HepG2 (cell line): ENCODE data around the gene ZNF146. TPM values are rescaled to one million over a fixed set of nuclear protein-coding genes. Genes with fewer than 3 reads are reported as not detected.
"Not testable (repeated sequence)": the region's sequence is repeated elsewhere in the genome, so short reads cannot be mapped to it uniquely, and the experiment has no call there.

Source experiments
- ATAC-seq: fragments of 200-7000 bp; cut with Tn5 transposase; 3 replicates; pipeline ENCODE4 v1.9.1; 2020; ENCODE audit warnings: mild to moderate bottlenecking, moderate library complexity
- BruUV-seq: library from RNA; stranded (reverse); fragments of 400-500 nt; replicated peaks from 2 replicates; lab custom pipeline; 2021; lab: Mats Ljungman, UMichigan
- CTCF ChIA-PET: fragments of 300-600 bp; formaldehyde crosslinking; extraction: SDS; loops from one replicate; lab custom pipeline; 2021; ENCODE audit warnings: low total read pairs, inconsistent platforms, low intra/inter-chr PET ratio; lab: Yijun Ruan, JAX
- POLR2A ChIA-PET: fragments of 350-600 bp; sonication (Branson Sonifier 250); formaldehyde crosslinking; loops from one replicate; lab custom pipeline; 2020; ENCODE audit warnings: antibody characterized with exemption, inconsistent platforms; lab: Yijun Ruan, JAX
- DNase-seq: peaks from one replicate; pipeline ENCODE4 v3.0.0-alpha.2; 2015; ENCODE audit warnings: low spot score
- FAIRE-seq: peaks from 3 replicates; lab custom pipeline; 2011; peaks lifted over from hg19 to GRCh38; lab: Jason Lieb, UNC
- H2AFZ ChIP-seq: one replicate; pipeline ENCODE4 v1.6.1; 2011; ENCODE audit warnings: low read length, inconsistent platforms
- H3K27ac ChIP-seq: fragments of 300-600 bp; 3 replicates; pipeline ENCODE4 v1.8.0; 2011; ENCODE audit warnings: mixed run types, mild to moderate bottlenecking, mixed read lengths, low read length, inconsistent platforms; ENCODE audit not compliant: insufficient read depth; ENCODE audit errors: extremely low read length
- H3K27me3 ChIP-seq, 2 experiments: fragments of 200-600 bp in 1 of 2; 2 replicates in 1 of 2; 3 replicates in 1 of 2; pipeline versions ENCODE4 v1.6.0 to v1.8.0; 2011; ENCODE audit warnings: low read length in 2 of 2, mild to moderate bottlenecking in 2 of 2, moderate library complexity in 2 of 2, inconsistent platforms in 1 of 2; ENCODE audit not compliant: insufficient read depth in 2 of 2, control insufficient read depth in 1 of 2
- H3K36me3 ChIP-seq, 2 experiments: fragments of 200-600 bp in 1 of 2; replicated peaks in 1 of 2; 2 replicates in 1 of 2; 3 replicates in 1 of 2; pipeline versions ENCODE4 v1.5.1 to v1.8.0; 2011; ENCODE audit warnings: low read length in 2 of 2, inconsistent platforms in 1 of 2; ENCODE audit not compliant: insufficient read depth in 2 of 2, control insufficient read depth in 1 of 2
- H3K4me1 ChIP-seq: 2 replicates; pipeline ENCODE4 v1.5.1; 2012; ENCODE audit warnings: low read length, inconsistent platforms; ENCODE audit not compliant: insufficient read depth
- H3K4me2 ChIP-seq: 2 replicates; pipeline ENCODE4 v1.6.0; 2011; ENCODE audit warnings: low read depth, low read length, inconsistent platforms
- H3K4me3 ChIP-seq, 3 experiments: fragments of 200-600 bp in 1 of 3; sonication (generic), shearing (Covaris generic) in 1 of 3; replicated peaks in 1 of 3; 2 replicates each; pipeline ENCODE4 v1.5.1; 2011 to 2016; ENCODE audit warnings: low read length in 3 of 3, inconsistent platforms in 2 of 3, low read depth in 2 of 3, mild to moderate bottlenecking in 2 of 3, control low read depth in 1 of 3, mixed read lengths in 1 of 3; ENCODE audit not compliant: insufficient read depth in 1 of 3
- H3K79me2 ChIP-seq: one replicate; pipeline ENCODE4 v1.6.1; 2011; ENCODE audit warnings: low read length, inconsistent platforms; ENCODE audit not compliant: insufficient read depth
- H3K9ac ChIP-seq: 2 replicates; pipeline ENCODE4 v1.6.0; 2011; ENCODE audit warnings: mild to moderate bottlenecking, low read depth, low read length, inconsistent platforms; ENCODE audit not compliant: insufficient read depth
- H3K9me3 ChIP-seq: 2 replicates; pipeline ENCODE4 v1.5.1; 2012; ENCODE audit warnings: mild to moderate bottlenecking, low read length
- H4K20me1 ChIP-seq: 2 replicates; pipeline ENCODE4 v1.6.0; 2011; ENCODE audit warnings: inconsistent platforms, mild to moderate bottlenecking, low read length, moderate library complexity; ENCODE audit not compliant: insufficient read depth
- WGBS: methylation state at CpG from one replicate; pipeline ENCODE4 v1.1.6; 2017; ENCODE audit warnings: low lambda C conversion rate; 5-methylcytosine and 5-hydroxymethylcytosine counted together
- in situ Hi-C: cut with HindIII; loops from 2 replicates; pipeline ENCODE4 v1.10.0; 2017; ENCODE audit warnings: low pct_unique_long_range_greater_than_20kb; ENCODE audit not compliant: extremely low pct_ligation_motif_present
- intact Hi-C: fragments of 100-400 bp; cut with micrococcal nuclease; formaldehyde crosslinking; loops from one replicate; pipeline ENCODE4 v1.10.0; 2022; ENCODE audit not compliant: unreplicated experiment
- polyA plus RNA-seq, 8 experiments: library from polyadenylated mRNA; depleted of rRNA in 3 of 8; stranded (reverse) in 7 of 8; unstranded in 1 of 8; fragments of >200 nt; fragmentation: Illumina TruSeq in 4 of 8; extraction: Trizol in 4 of 8; gene quantifications; 2 replicates each; pipeline versions ENCODE4 v1.2.1 to v1.2.3, GENCODE V29; 2011 to 2016; ENCODE audit warnings: low read depth in 4 of 8, missing spikeins in 1 of 8, mixed read lengths in 1 of 8; ENCODE audit not compliant: insufficient read depth in 1 of 8
- total RNA-seq, 5 experiments: library from RNA; depleted of rRNA; stranded (reverse); fragments of >200 nt; fragmentation: Illumina TruSeq; extraction: Trizol; gene quantifications; 2 replicates each; pipeline ENCODE4 v1.2.3, GENCODE V29; 2016; ENCODE audit warnings: low read depth in 1 of 5

ZNF146 gene
- total and polyA plus RNA-seq, 2 of the 13 experiments (the other 11 are each of a cell fraction or from before 2014, with no cell fraction given): 28.4 to 52.7 TPM

DNA sequence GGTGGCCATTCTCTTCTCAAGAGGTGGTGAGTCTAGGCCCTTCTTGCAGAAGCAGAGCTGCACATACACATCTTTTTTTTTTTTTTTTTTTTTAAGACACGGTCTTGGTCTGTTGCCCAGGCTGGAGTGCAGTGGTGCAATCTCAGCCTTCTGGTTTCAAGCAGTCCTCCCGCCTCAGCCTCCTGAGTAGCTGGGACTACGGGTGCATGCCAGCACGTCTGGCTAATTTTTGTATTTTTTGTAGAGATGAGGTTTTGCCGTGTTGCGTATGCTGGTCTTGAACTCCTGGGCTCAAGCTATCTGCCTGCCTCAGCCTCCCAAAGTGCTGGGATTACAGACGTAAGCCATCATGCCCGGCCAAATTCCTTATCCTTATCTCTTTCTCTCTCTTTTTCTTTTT is 41.1 kb upstream of the ZNF146 start:
- BruUV-seq: not testable (repeated sequence)

DNA sequence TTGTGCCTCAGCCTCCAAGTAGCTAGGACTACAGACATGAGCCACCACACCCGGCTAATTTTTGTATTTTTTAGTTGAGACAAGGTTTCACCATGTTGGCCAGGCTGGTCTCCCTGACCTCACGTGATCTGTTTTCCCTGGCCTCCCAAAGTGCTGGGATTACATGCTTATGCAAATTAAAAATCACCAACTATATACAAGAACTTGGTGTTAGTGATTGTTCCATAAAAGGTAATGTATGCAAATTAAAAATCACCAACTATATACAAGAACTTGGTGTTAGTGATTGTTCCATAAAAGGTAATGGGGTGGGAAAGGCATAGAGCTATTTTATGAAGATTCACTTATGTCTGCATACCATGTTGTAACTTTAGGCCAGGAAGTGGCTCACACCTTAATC is 35.8 kb upstream of the ZNF146 start:
- H3K27me3 ChIP-seq, BruUV-seq, intact Hi-C loops, H3K4me3 ChIP-seq, H3K4me2 ChIP-seq, H3K4me1 ChIP-seq, CTCF ChIA-PET, H2AFZ ChIP-seq, H3K9me3 ChIP-seq, H4K20me1 ChIP-seq, ATAC-seq, H3K9ac ChIP-seq, DNase-seq, H3K79me2 ChIP-seq, FAIRE-seq, in situ Hi-C loops, H3K27ac ChIP-seq: not testable (repeated sequence)
- WGBS: 94% methylated on average over 2 of the region's 2 CpGs
- POLR2A ChIA-PET: interaction anchor here (1.3 kb wide), 1 partner anchor 51 kb away, joined by 4 read pairs; no protein-coding TSS in a partner anchor
- peaks cover 4 to 14% of the 10 kb centered on the region in 2 experiments; a peak in 4 of 5 replicates for H3K36me3 ChIP-seq

More for the DNA sequence above, 41.1 kb upstream of the ZNF146 start:
- H3K9me3 ChIP-seq, H3K9ac ChIP-seq, H3K4me3 ChIP-seq, H3K27me3 ChIP-seq, H3K36me3 ChIP-seq, ATAC-seq, H2AFZ ChIP-seq, H4K20me1 ChIP-seq, FAIRE-seq, intact Hi-C loops, H3K27ac ChIP-seq, DNase-seq, POLR2A ChIA-PET, H3K79me2 ChIP-seq, CTCF ChIA-PET, H3K4me2 ChIP-seq: not testable (repeated sequence)
- 0 out of 2 replicates have a peak, but pooled peaks cover 10% of the 10 kb centered on the region for H3K4me1 ChIP-seq
- in situ Hi-C loops: loop anchor here (5.0 kb wide), 1 partner anchor 47 kb away; no protein-coding TSS in a partner anchor
- WGBS: 69% methylated on average over 8 of the region's 8 CpGs
